ENCODE data around the gene TAB2. TPM values are rescaled to one million over a fixed set of nuclear protein-coding genes. Genes with fewer than 3 reads are reported as not detected.

Gene TAB2
- total RNA-seq, 1 donor from 2014 or later = 71.3 TPM

DNA sequence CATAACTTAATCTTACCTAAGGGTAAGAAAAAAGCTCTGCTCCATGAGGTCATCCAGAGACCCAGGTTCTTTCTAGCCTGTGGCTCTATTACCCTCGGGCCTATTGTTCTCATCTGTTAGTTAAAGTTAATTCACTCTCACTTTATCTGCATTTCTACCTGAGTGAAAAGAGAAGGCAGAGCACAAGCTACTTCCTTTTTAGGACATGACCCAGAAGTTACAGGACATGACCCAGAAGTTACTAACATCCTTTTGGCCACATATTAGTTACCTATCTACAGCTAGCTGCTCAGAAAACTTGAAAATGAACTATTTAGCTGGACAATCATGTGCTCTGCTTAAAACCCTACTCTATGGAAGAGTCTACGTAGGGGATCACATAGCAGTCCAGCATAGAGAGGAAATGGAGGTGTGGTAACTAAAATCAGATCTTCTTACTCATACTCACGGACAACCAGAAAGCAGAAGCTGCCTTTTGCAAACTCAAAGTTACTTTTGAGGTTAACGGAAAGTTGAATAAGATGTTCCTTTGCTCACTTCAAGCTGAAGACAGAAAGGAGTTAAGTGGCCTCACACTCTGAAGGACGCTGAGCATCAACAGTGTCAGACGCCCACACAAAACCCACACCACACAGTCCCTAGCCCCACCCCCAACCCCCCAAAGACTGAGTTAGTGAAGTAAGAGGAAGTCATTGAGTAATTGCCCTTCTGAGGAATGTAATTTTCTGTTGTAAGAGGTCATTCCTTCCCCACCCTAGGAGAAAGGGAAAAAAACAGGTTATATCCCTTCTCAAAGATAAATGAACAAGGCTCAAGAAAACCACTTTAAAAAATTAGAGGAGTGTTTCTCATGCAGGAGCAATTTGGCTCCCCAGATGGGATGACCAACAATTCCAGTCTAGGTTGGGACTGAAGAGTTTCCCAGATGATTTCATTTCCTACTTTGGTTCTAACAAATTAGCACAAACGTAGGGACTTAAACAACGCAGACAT is 45.9 kb upstream of the TAB2 start:
- no peak for DNase-seq (ENCODE audit: low spot score in 2 of 2, unreplicated experiment in 2 of 2)
- Mint-ChIP-seq H3K36me3 (peaks cover 1% of the 10 kb centered on the region), H3K4me1 (peaks cover 4% of the 10 kb centered on the region), H3K9me3 (peaks cover 9% of the 10 kb centered on the region), H3K27ac (no peak overlapping the region), H3K4me3 (no peak overlapping the region), H3K27me3 (ENCODE audit: low read depth) (peaks cover 11% of the 10 kb centered on the region)
- TF ChIP-seq, protein P1, sequence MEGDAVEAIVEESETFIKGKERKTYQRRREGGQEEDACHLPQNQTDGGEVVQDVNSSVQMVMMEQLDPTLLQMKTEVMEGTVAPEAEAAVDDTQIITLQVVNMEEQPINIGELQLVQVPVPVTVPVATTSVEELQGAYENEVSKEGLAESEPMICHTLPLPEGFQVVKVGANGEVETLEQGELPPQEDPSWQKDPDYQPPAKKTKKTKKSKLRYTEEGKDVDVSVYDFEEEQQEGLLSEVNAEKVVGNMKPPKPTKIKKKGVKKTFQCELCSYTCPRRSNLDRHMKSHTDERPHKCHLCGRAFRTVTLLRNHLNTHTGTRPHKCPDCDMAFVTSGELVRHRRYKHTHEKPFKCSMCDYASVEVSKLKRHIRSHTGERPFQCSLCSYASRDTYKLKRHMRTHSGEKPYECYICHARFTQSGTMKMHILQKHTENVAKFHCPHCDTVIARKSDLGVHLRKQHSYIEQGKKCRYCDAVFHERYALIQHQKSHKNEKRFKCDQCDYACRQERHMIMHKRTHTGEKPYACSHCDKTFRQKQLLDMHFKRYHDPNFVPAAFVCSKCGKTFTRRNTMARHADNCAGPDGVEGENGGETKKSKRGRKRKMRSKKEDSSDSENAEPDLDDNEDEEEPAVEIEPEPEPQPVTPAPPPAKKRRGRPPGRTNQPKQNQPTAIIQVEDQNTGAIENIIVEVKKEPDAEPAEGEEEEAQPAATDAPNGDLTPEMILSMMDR (IDR thresholded peaks at IDR 0.05; ENCODE audit: unreplicated experiment) = no peak

DNA sequence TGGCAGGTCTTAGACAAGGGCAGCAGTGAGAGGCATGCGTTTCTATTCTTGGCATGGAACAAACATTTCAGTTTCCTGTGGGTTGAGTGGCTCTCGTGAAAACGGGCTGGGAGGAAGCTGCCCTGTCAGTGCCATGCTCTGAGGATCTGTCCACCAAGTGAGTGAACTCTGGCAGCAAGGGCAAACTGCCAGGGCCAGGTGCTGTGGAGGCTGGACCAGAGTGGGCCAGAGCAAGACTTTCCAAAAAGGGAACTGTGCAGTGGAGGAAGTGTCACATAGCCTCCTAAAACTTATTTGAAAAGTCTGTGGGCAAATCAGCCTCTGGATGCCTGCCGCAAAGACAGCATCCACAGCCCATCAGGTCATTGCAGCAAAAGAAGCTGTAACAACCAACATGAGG is 44.2 kb upstream of the TAB2 start:
- Mint-ChIP-seq H3K4me3 (no peak overlapping the region), H3K4me1 (peaks cover 4% of the 10 kb centered on the region), H3K27me3 (ENCODE audit: low read depth) (peaks cover 7% of the 10 kb centered on the region), H3K36me3 (peaks cover 1% of the 10 kb centered on the region), H3K9me3 (peaks cover 9% of the 10 kb centered on the region), H3K27ac (no peak overlapping the region)
- TF ChIP-seq, protein P1 (IDR thresholded peaks at IDR 0.05; ENCODE audit: unreplicated experiment) = no peak
- DNase-seq (ENCODE audit: low spot score in 2 of 2, unreplicated experiment in 2 of 2) = no peak

GRCh38 chr6:149275621-149276020 is 41.9 kb upstream of the TAB2 start:
- H3K4me3 Mint-ChIP-seq = no peak overlapping the region
- H3K4me1 Mint-ChIP-seq = no peaks in the 10 kb centered on the region
- peaks cover 16% of the 10 kb centered on the region for H3K27me3 Mint-ChIP-seq (ENCODE audit: low read depth)
- peaks cover 1% of the 10 kb centered on the region for H3K36me3 Mint-ChIP-seq
- H3K27ac Mint-ChIP-seq = no peak overlapping the region
- TF ChIP-seq, protein P1 (IDR thresholded peaks at IDR 0.05; ENCODE audit: unreplicated experiment) = no peak
- H3K9me3 Mint-ChIP-seq = peaks cover 9% of the 10 kb centered on the region
- DNase-seq (ENCODE audit: low spot score in 2 of 2, unreplicated experiment in 2 of 2) = no peak

DNA sequence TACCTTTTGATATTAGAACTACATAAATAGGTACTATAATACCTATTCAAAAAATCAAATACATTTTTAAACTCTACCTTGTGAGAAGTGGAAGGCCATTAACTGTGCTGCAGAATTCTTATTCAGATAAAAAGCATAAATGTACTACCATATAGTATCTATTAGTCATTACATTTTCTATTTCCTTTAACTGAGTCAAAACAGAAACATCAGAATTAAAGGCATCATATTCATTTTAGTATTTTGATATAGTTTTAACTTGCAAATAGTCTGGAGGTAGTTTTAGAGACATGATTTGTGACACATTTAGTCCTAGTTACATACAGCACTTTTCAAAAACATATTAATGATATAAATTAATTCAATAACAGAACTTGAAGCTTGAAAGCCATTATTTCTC is 39.9 kb upstream of the TAB2 start:
- H3K4me1 Mint-ChIP-seq = no peaks in the 10 kb centered on the region
- DNase-seq (ENCODE audit: low spot score in 2 of 2, unreplicated experiment in 2 of 2) = no peak
- H3K9me3 Mint-ChIP-seq = no peaks in the 10 kb centered on the region
- no peaks in the 10 kb centered on the region for H3K36me3 Mint-ChIP-seq
- H3K4me3 Mint-ChIP-seq = no peak overlapping the region
- H3K27me3 Mint-ChIP-seq (ENCODE audit: low read depth) = peaks cover 19% of the 10 kb centered on the region
- TF ChIP-seq, protein P1 (IDR thresholded peaks at IDR 0.05; ENCODE audit: unreplicated experiment) = no peak
- no peak overlapping the region for H3K27ac Mint-ChIP-seq

GRCh38 chr6:149278997-149279396 is 38.5 kb upstream of the TAB2 start:
- peaks cover 22% of the 10 kb centered on the region for H3K27me3 Mint-ChIP-seq (ENCODE audit: low read depth)
- H3K4me1 Mint-ChIP-seq = no peaks in the 10 kb centered on the region
- no peak overlapping the region for H3K4me3 Mint-ChIP-seq
- no peak overlapping the region for H3K27ac Mint-ChIP-seq
- DNase-seq (ENCODE audit: low spot score in 2 of 2, unreplicated experiment in 2 of 2) = no peak
- H3K9me3 Mint-ChIP-seq = no peaks in the 10 kb centered on the region
- H3K36me3 Mint-ChIP-seq = no peaks in the 10 kb centered on the region
- TF ChIP-seq, protein P1 (IDR thresholded peaks at IDR 0.05; ENCODE audit: unreplicated experiment) = no peak

Data from mesothelial cell of epicardium (in vitro differentiated cells).